ENCODE data around the gene NPR1.
A peak's percentile ranks its signal among the peaks of the same experiment; 100 is the strongest.
"Not testable (repeated sequence)": the region's sequence is repeated elsewhere in the genome, so short reads cannot be mapped to it uniquely, and the experiment has no call there.

The NPR1 gene

DNA sequence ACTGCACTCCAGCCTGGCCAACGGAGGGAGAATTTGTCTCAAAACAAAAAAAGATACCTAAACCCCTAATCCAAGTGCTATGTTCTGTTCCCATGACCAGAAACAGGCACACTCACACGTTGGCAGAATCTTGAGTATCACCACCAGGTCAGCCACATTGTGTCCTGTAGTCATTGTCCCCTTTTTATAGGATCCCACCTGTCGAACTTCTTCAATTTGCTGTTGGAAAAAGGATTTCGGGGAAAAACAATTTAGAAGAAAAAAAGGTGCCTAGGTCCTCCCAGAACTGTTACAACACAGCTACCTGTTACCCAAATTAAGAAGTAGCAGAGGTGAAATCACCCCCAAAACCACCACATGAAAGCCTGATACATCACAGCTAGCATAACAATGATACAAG lies 11.0 kb upstream of the NPR1 start:
- TF ChIP-seq, protein P1, sequence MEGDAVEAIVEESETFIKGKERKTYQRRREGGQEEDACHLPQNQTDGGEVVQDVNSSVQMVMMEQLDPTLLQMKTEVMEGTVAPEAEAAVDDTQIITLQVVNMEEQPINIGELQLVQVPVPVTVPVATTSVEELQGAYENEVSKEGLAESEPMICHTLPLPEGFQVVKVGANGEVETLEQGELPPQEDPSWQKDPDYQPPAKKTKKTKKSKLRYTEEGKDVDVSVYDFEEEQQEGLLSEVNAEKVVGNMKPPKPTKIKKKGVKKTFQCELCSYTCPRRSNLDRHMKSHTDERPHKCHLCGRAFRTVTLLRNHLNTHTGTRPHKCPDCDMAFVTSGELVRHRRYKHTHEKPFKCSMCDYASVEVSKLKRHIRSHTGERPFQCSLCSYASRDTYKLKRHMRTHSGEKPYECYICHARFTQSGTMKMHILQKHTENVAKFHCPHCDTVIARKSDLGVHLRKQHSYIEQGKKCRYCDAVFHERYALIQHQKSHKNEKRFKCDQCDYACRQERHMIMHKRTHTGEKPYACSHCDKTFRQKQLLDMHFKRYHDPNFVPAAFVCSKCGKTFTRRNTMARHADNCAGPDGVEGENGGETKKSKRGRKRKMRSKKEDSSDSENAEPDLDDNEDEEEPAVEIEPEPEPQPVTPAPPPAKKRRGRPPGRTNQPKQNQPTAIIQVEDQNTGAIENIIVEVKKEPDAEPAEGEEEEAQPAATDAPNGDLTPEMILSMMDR (conservative IDR thresholded peaks at IDR 0.05; ENCODE audit: low read depth), result no peak
- H3K27ac ChIP-seq, result peak overlapping the region; percentile 50; the same call in 1 of the 2 replicates
- no peak for DNase-seq (ENCODE audit: low spot score)
- CTCF ChIA-PET, result interaction anchor here (0.7 kb wide), 1 partner anchor 306 kb away, joined by 4 read pairs; no protein-coding TSS in a partner anchor
- POLR2A ChIA-PET (ENCODE audit: low non-redundant PET), result interaction anchor here (0.6 kb wide), 1 partner anchor 114 kb away, joined by 6 read pairs; no protein-coding TSS in a partner anchor

DNA sequence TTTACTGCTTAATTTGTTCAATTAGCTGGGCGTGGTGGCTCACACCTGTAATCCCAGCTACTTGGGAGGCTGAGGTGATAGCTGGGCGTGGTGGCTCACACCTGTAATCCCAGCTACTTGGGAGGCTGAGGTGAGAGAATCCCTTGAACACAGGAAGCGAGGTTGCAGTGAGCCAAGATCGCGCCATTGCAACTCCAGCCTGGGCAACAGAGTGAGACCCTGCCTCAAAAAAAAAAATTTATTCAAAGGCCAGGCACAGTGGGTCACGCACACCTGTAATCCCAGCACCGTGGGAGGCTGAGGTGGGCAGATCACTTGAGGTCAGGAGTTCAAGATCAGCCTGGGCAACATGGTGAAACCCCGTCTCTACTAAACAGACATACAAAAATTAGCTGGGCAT lies 9.8 kb upstream of the NPR1 start:
- CTCF ChIA-PET, result not testable (repeated sequence)

GRCh38 chr1:153669606-153670005 lies 8.9 kb upstream of the NPR1 start:
- H3K27ac ChIP-seq, result no peak overlapping the region
- DNase-seq (ENCODE audit: low spot score), result no peak
- TF ChIP-seq, protein P1 (conservative IDR thresholded peaks at IDR 0.05; ENCODE audit: low read depth), result no peak
- CTCF ChIA-PET, result no interaction called here
- POLR2A ChIA-PET (ENCODE audit: low non-redundant PET), result no interaction called here

More for the DNA sequence above, 9.8 kb upstream of the NPR1 start:
- H3K27ac ChIP-seq, result peak overlapping the region; percentile 33
- POLR2A ChIA-PET (ENCODE audit: low non-redundant PET); DNase-seq (ENCODE audit: low spot score): not testable (repeated sequence)

DNA sequence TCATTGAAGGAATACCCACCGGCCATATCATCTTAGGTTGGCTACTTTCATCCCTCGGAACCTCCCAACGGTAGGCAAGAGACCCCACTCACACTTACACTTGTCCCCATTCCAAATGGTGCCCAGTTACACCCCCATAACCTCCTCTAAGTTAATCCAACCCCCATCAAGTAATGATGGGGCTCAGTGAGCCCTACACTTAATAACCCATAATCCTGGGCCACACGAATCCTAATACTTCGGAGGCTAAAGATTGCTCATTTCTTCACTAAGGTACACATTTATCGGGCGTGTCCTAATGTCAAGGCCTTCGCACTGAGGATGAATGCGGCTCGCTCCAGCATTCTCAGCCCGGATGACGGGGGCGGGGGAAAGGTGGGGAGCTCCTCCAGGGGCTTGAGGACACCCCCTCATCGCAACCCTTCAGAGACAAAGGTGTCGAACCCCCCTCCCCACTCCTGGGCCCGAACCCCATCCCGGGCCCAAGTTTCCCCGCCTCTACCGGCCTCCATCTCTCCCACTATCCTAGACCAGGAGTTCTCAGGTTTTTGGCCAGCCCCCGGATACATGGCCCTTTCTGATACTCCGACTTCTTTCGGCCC lies 8.1 kb upstream of the NPR1 start:
- DNase-seq (ENCODE audit: low spot score), result no peak
- CTCF ChIA-PET, result no interaction called here
- H3K27ac ChIP-seq, result peak overlapping the region; percentile 75
- POLR2A ChIA-PET (ENCODE audit: low non-redundant PET), result no interaction called here
- TF ChIP-seq, protein P1 (conservative IDR thresholded peaks at IDR 0.05; ENCODE audit: low read depth), result no peak

DNA sequence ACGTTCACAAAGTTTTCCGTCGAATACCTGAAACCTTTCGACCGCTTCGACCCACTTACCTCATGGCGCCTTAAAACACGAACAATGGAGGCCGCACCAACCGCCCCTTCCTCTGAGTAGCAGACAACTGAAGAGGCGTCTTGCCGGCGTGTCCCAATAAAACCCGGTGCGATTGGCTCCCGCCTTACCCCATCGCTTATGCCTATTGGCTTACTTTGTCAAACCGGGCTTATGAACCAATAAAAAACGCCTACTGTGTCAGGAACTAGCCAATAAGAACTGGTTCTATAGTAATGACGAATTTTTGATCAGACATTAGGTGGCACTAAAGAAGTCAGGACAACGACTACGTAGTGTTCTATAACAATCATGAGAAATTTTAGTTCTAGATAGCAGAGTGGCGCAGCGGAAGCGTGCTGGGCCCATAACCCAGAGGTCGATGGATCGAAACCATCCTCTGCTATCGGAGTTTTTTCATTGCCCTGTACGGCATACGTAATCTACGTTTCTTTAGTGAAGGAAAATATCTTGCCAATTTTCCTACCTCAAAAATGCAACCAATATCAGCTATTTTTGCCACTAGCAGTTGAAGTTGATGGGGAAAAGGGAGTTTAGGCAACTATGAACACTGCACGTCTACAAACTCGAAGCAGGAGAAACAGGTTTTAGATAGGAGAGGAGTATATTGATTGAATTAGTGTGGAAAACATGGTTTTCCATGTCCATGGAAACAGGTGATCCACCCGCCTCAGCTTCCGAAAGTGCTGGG lies 7.4 kb upstream of the NPR1 start, which contains the start of gene ILF2:
Gene ILF2 (minus strand): TSS at position 135 of the 769 bp plus-strand sequence. CDS start 71 bp downstream, at position 64.
- TF ChIP-seq, protein P1 (conservative IDR thresholded peaks at IDR 0.05; ENCODE audit: low read depth), result no peak
- DNase-seq (ENCODE audit: low spot score), result peak; percentile 100
- ChIA-PET CTCF (interaction anchor here (0.6 to 1.5 kb wide), 2 partner anchors 98 to 322 kb away, joined by 6 read pairs; no protein-coding TSS in a partner anchor), POLR2A (ENCODE audit: low non-redundant PET) (interaction anchor here (0.6 kb wide), 1 partner anchor 293 kb away, joined by 4 read pairs; the partner anchor contains the start of gene SLC39A1)
- H3K27ac ChIP-seq, result peak within 1 kb of the TSS; percentile 90

GRCh38 chr1:153671628-153672353 lies 6.7 kb upstream of the NPR1 start:
- CTCF ChIA-PET, result interaction anchor here (0.6 to 1.5 kb wide), 2 partner anchors 99 to 321 kb away, joined by 6 read pairs; no protein-coding TSS in a partner anchor
- H3K27ac ChIP-seq, result peak overlapping the region; percentile 90
- POLR2A ChIA-PET (ENCODE audit: low non-redundant PET), result interaction anchor here (0.7 kb wide), 1 partner anchor 94 kb away, joined by 4 read pairs; no protein-coding TSS in a partner anchor
- not testable (repeated sequence) for DNase-seq (ENCODE audit: low spot score)

DNA sequence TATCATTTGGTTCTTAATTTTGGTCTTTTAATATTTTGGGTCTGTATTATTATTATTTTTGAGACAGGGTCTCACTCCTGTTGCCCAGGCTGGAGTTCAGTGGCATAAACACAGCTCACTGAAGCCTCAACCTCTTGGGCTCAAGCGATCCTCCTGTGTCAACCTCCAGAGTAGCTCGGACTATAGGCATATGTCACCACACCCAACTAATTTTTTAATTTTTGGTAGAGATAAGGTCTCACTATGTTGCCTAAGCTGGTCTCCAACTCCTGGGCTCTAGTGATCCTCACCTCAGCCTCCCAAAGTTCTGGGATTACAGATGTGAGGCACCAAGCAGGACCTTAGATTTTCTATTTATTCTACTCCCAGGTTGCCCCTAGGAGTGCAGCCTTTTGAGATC lies 5.0 kb upstream of the NPR1 start:
- no peak overlapping the region for H3K27ac ChIP-seq
- CTCF ChIA-PET, result no interaction called here
- POLR2A ChIA-PET (ENCODE audit: low non-redundant PET), result no interaction called here
- TF ChIP-seq, protein P1 (conservative IDR thresholded peaks at IDR 0.05; ENCODE audit: low read depth), result no peak
- DNase-seq (ENCODE audit: low spot score), result no peak

Measured in RWPE1 (cell line).